ENCODE measurements around the gene CCDC167.

Gene CCDC167

DNA sequence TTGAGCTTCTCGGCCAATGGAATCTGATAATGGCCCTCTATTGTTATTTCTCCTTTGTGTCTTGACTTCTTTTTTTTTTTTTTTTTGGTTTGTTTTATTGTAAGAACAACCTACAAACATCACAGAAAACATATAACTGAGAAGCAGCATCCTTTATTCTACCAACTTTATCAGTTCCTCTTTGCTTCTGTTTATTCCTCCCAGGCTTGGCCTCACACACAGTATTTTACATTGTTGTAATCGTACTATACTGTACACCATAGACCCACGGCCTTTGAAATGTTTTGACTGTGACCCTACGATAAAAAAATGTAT is 558 bp upstream of the CCDC167 start:
- Mint-ChIP-seq H3K4me3 (peak overlapping the region; percentile 87 to 90 (median 88)), H3K4me1 (peaks cover 23% of the 10 kb centered on the region)

DNA sequence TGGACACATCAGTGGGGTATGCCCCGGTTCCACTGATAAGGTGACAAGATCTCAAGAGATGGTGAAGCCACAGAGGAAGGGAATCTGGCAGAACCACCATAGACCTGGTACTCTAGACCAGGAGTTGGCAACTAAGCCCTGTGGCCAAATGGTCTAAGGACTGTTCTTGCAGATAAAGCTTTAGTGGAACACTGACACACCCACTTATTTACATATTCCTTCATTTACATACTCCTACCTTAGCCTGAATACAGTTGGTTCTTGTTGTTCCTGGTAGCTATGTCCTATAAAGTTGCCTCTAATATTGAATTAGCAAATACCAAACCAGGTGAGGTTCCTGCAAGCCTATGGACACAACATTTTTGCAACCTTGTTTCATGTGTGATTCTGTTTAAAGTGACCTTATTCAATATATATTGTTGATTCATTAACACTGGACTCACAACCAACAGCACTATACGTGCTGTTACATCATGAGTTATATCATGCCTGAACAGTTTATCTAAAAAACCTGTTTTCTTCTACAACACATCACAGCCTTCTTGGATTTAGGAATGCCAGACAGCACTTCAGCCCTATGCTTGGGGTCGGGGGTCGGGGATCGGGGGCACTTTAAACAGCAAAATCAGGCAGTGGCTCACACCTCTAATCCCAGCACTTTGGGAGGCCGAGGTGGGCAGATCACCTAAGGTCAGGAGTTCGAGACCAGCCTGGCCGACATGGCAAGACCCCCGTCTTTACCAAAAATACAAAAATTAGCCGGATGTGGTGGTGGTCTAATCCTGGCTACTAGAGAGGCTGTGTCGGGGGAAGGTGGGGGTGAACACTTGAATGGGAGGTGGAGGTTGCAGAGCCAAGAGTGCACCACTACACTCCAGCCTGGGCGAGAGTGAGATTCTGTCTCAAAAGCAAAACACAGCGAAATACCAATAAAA is 2.5 kb downstream of the CCDC167 start:
- H3K36me3 Mint-ChIP-seq (ENCODE audit: low read depth) = no peaks in the 10 kb centered on the region
- no peaks in the 10 kb centered on the region for H3K9me3 Mint-ChIP-seq
- no peak overlapping the region for H3K27ac Mint-ChIP-seq
- peaks cover 26% of the 10 kb centered on the region for H3K4me1 Mint-ChIP-seq
- no peak for TF ChIP-seq CTCF (IDR thresholded peaks at IDR 0.05; ENCODE audit: unreplicated experiment in 3 of 3)
- H3K27me3 Mint-ChIP-seq (ENCODE audit: low read depth) = peaks cover 19% of the 10 kb centered on the region
- peak overlapping the region; percentile 53 to 61 (median 55) for H3K4me3 Mint-ChIP-seq

More for the DNA sequence above, 558 bp upstream of the CCDC167 start:
- H3K27ac Mint-ChIP-seq = peak overlapping the region; percentile 24 to 75 (median 51)
- no peaks in the 10 kb centered on the region for H3K9me3 Mint-ChIP-seq
- no peaks in the 10 kb centered on the region for H3K36me3 Mint-ChIP-seq (ENCODE audit: low read depth)
- H3K27me3 Mint-ChIP-seq (ENCODE audit: low read depth) = peaks cover 10% of the 10 kb centered on the region
- no peak for TF ChIP-seq CTCF (IDR thresholded peaks at IDR 0.05; ENCODE audit: unreplicated experiment in 3 of 3)

DNA sequence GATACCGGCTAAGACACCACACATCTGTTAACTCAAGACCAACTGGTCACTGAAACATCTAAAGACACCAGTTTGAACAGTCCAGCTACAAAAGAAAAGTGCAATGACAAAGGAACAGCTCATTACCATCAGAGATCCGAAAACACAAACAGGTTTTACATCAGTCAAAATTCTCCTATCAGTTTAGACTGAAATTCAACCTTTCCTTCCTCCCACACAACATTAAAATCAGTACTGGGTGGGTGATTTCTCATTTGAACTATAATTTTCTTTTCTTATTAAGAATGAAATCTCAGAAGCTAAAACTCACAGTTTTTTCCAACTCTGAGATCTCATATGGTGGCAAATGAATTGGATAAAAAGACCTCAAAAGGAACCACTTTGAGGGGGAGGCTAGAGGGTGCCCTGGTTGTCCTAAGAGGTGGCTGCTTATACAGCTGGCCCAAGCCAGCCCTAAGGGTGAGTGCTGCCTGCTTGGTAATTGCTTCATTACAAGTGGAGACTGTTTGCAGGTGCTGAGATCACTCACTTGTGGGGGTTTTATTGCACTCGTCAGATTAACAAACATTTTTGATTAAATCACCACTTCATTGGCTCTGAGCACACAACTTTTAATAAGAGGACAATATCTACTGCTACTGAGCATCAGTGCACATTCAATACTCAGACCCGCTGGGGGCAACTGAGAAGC is 4.3 kb downstream of the CCDC167 start:
- H3K4me3 Mint-ChIP-seq = peak overlapping the region in 2 of 3 experiments; percentile 18 to 40
- peaks cover 28% of the 10 kb centered on the region for H3K4me1 Mint-ChIP-seq
- H3K27ac Mint-ChIP-seq = no peak overlapping the region
- H3K27me3 Mint-ChIP-seq (ENCODE audit: low read depth) = peaks cover 35% of the 10 kb centered on the region
- H3K9me3 Mint-ChIP-seq = no peaks in the 10 kb centered on the region
- TF ChIP-seq CTCF (IDR thresholded peaks at IDR 0.05; ENCODE audit: unreplicated experiment in 3 of 3) = no peak
- no peaks in the 10 kb centered on the region for H3K36me3 Mint-ChIP-seq (ENCODE audit: low read depth)

- no peak overlapping the region for H3K27ac Mint-ChIP-seq
- no peak overlapping the region for H3K4me3 Mint-ChIP-seq
- TF ChIP-seq CTCF (IDR thresholded peaks at IDR 0.05; ENCODE audit: unreplicated experiment in 3 of 3) = no peak
- no peaks in the 10 kb centered on the region for H3K36me3 Mint-ChIP-seq (ENCODE audit: low read depth)
- H3K27me3 Mint-ChIP-seq (ENCODE audit: low read depth) = peaks cover 49% of the 10 kb centered on the region
- no peaks in the 10 kb centered on the region for H3K9me3 Mint-ChIP-seq
- peaks cover 30% of the 10 kb centered on the region for H3K4me1 Mint-ChIP-seq
Observed at GRCh38 chr6:37493661-37493995, 6.1 kb downstream of the CCDC167 start.

DNA sequence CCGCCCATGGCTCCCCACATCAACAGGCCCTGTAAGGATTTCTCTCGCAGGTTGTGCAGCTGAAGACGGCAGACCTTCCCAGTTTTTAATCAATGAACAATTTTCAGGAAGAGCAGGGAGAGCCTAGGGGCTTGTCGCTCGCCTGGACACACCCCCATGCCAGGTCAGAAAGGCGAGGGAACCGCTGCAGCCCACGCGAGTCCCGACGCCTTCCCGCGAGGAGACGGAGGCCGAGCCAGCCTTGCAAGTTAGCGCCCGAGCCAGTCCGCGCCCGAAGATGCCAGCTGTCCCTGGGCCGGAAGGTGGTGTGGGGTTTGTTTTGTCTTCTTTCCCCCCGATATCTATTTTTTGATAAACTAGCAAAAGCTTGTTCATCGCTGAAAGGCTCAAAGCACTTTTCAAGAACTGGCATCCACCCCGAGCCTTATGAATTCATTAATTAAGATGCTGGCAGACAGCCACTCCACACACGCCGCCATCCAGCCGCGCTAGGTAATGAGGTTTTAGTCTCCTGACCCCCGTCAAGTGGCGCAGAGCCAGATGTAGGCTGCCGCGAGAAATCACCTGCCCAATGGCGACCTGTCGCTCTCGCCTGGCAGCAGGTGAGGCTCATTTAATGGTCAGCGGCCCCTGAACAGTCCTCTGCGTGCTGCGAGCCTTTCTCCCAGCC is 6.6 kb downstream of the CCDC167 start:
- TF ChIP-seq CTCF (IDR thresholded peaks at IDR 0.05; ENCODE audit: unreplicated experiment in 3 of 3) = no peak
- Mint-ChIP-seq H3K27me3 (ENCODE audit: low read depth) (peaks cover 51% of the 10 kb centered on the region), H3K9me3 (no peaks in the 10 kb centered on the region), H3K4me3 (no peak overlapping the region), H3K36me3 (ENCODE audit: low read depth) (peaks cover 3% of the 10 kb centered on the region), H3K4me1 (peaks cover 35% of the 10 kb centered on the region), H3K27ac (peak overlapping the region in 1 of 3 experiments; percentile 64)
